Glomerular visceral epithelial cell (primary cell): ENCODE measurements around the gene DHDDS.

Experiments used
- DNase-seq: peaks from one replicate; pipeline ENCODE4 v3.0.0-alpha.2; 2016; ENCODE audit errors: extremely low spot score

The DHDDS gene

GRCh38 chr1:26417111-26417759 lies 14.9 kb upstream of the DHDDS start:
- peak; percentile 66 for DNase-seq

GRCh38 chr1:26418865-26419349 lies 13.2 kb upstream of the DHDDS start:
- DNase-seq = no peak

- DNase-seq = no peak
Measured at GRCh38 chr1:26419494-26419893, 12.6 kb upstream of the DHDDS start.

GRCh38 chr1:26429721-26430120 lies 2.4 kb upstream of the DHDDS start:
- DNase-seq = no peak

GRCh38 chr1:26432793-26433192 lies 672 bp downstream of the DHDDS start:
- no peak for DNase-seq

GRCh38 chr1:26434161-26434752 lies 2.1 kb downstream of the DHDDS start:
- no peak for DNase-seq

GRCh38 chr1:26438041-26438440 lies 5.9 kb downstream of the DHDDS start:
- DNase-seq = no peak

GRCh38 chr1:26440259-26440658 lies 8.1 kb downstream of the DHDDS start:
- no peak for DNase-seq

- no peak for DNase-seq
Measured at GRCh38 chr1:26449868-26450267, 17.7 kb downstream of the DHDDS start.

GRCh38 chr1:26450908-26451307 lies 18.8 kb downstream of the DHDDS start:
- DNase-seq = no peak

- DNase-seq = no peak
Measured at GRCh38 chr1:26452459-26453183, 20.5 kb downstream of the DHDDS start.

GRCh38 chr1:26459148-26459547 lies 27.0 kb downstream of the DHDDS start:
- DNase-seq = no peak

GRCh38 chr1:26459573-26460031 lies 27.5 kb downstream of the DHDDS start:
- no peak for DNase-seq

GRCh38 chr1:26468911-26469310 lies 36.8 kb downstream of the DHDDS start:
- DNase-seq = no peak

GRCh38 chr1:26469558-26469957 lies 37.4 kb downstream of the DHDDS start:
- no peak for DNase-seq

- DNase-seq = no peak
Measured at GRCh38 chr1:26470878-26471497, 38.9 kb downstream of the DHDDS start.

GRCh38 chr1:26471498-26472319 lies 39.6 kb downstream of the DHDDS start:
- DNase-seq = peak; percentile 74

GRCh38 chr1:26472320-26472900 lies 40.3 kb downstream of the DHDDS start, which contains the start of gene HMGN2:
HMGN2 (plus strand) TSS chr1:26472440; CDS start chr1:26472613, 173 bp downstream.
- DNase-seq = peak; percentile 92

GRCh38 chr1:26472901-26473845 lies 41.1 kb downstream of the DHDDS start:
- peak; percentile 94 for DNase-seq

- DNase-seq = no peak
Measured at GRCh38 chr1:26474818-26475217, 42.7 kb downstream of the DHDDS start.
